UCSD-AML1 (cell line): ENCODE data around the gene ST3GAL3.
"Not testable (repeated sequence)": the region's sequence is repeated elsewhere in the genome, so short reads cannot be mapped to it uniquely, and the experiment has no call there.

Source experiments
- DNase-seq: peaks from one replicate; lab custom pipeline; 2025; ENCODE audit not compliant: unreplicated experiment; lab: John Stamatoyannopoulos, UW

The ST3GAL3 gene

GRCh38 chr1:43817304-43817939, 110.1 kb downstream of the ST3GAL3 start:
- no peak for DNase-seq

- no peak for DNase-seq
Observed at GRCh38 chr1:43818691-43819090, 111.4 kb downstream of the ST3GAL3 start.

- DNase-seq: no peak
Observed at GRCh38 chr1:43819357-43819756, 112.0 kb downstream of the ST3GAL3 start.

GRCh38 chr1:43821471-43821870, 114.1 kb downstream of the ST3GAL3 start:
- DNase-seq: no peak

GRCh38 chr1:43822040-43822690, 114.8 kb downstream of the ST3GAL3 start:
- DNase-seq: no peak

- no peak for DNase-seq
Observed at GRCh38 chr1:43824795-43825194, 117.5 kb downstream of the ST3GAL3 start.

- DNase-seq: no peak
Observed at GRCh38 chr1:43828574-43828973, 121.2 kb downstream of the ST3GAL3 start.

- DNase-seq: no peak
Observed at GRCh38 chr1:43830802-43831201, 123.5 kb downstream of the ST3GAL3 start.

GRCh38 chr1:43831851-43832250, 124.5 kb downstream of the ST3GAL3 start:
- DNase-seq: no peak

- DNase-seq: no peak
Observed at GRCh38 chr1:43832255-43832654, 124.9 kb downstream of the ST3GAL3 start.

GRCh38 chr1:43832998-43833397, 125.7 kb downstream of the ST3GAL3 start:
- DNase-seq: no peak

- DNase-seq: not testable (repeated sequence)
Observed at GRCh38 chr1:43833902-43834279, 126.6 kb downstream of the ST3GAL3 start.

- peak; percentile 77 for DNase-seq
Observed at GRCh38 chr1:43834280-43835081, 127.1 kb downstream of the ST3GAL3 start.

- peak; percentile 63 for DNase-seq
Observed at GRCh38 chr1:43835082-43836021, 128.0 kb downstream of the ST3GAL3 start.

- peak; percentile 40 for DNase-seq
Observed at GRCh38 chr1:43836267-43836951, 129.1 kb downstream of the ST3GAL3 start.

- DNase-seq: no peak
Observed at GRCh38 chr1:43839056-43839455, 131.7 kb downstream of the ST3GAL3 start.

GRCh38 chr1:43841321-43842174, 134.2 kb downstream of the ST3GAL3 start:
- no peak for DNase-seq

GRCh38 chr1:43842175-43842498, 134.8 kb downstream of the ST3GAL3 start:
- no peak for DNase-seq

- DNase-seq: no peak
Observed at GRCh38 chr1:43843684-43844083, 136.3 kb downstream of the ST3GAL3 start.

- no peak for DNase-seq
Observed at GRCh38 chr1:43844114-43844513, 136.8 kb downstream of the ST3GAL3 start.
